ENCODE data around the gene FAM131B.

The FAM131B gene

DNA sequence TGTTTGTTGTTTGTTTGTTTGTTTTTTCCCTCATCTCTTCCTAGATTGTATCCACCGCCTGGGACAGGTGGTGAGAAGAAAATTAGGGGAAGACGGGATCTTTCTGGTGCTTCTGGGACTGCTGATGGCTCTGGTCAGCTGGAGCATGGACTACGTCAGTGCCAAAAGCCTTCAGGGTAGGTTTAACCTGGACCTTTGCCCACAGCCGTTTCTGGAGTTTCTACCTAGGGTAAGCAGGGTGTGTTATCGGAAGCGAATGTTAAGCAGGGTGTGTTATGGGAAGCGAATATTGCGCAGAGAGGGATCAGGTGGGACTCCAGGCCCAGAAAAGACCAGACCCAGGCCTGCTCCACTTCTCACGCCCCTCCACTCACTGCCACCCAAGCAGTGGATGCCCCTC is 41.9 kb downstream of the FAM131B start:
- DNase-seq: no peak

DNA sequence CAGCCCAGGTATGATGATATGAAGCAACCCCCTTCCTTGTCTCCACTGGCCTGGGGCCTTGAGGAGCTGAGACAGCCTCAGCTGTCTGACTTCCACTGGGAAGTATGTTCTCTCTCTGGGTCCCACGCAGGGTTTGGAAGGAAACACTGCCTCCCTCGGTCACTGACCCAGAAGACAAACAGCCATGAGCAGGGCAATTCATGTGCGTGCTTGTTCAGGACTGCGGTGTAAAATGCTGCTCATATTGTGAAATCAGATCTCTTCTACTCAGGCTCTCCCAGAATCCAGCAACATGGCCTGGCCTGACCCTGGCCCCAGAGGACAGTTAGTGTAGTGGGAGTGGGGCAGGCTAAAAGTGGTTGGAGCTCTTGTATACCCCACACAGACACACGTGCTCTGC is 43.9 kb downstream of the FAM131B start:
- no peak for DNase-seq

DNA sequence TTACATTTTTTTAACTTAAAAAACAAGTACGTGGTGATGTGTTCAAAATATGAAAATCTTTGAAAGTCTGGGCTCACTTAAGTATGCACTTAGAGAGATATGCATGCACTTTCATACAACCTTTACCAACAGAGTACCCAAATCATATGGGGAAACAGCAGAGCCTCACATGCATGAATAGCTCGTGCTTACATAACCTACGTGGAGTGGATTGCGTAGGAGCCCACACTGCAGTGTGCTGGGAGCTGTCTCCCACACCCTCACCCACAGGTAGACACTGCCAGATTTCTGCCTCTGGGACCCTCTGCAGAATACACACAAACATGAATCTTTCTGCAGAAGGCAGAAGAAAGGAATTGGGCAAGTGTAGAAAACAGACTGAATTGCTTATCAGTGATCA is 46.0 kb downstream of the FAM131B start:
- DNase-seq: no peak

DNA sequence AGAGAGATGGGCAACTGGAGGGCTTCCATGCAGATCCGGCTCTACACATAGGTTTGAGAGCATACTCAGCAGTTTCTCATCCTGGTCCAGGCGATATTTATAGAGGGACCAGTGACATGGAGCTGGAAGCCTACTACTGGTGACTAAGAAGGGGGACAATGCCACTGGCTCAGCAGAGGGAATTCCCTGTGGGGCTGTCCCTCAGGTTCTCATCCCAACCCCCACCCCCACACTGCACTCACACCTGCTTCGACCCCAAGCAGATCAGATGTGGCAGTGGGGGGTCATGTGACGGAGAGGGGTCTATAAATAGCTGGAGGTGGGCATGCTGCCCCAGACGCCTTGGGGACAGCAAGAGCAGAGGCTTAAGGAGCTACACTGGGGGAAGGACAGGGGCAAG is 46.7 kb downstream of the FAM131B start, which contains the start of gene CLCN1:
CLCN1 (plus strand) TSS at position 336 of the 400 bp plus-strand sequence. CDS start 102 bp downstream, outside the sequence.
- no peak for DNase-seq

DNA sequence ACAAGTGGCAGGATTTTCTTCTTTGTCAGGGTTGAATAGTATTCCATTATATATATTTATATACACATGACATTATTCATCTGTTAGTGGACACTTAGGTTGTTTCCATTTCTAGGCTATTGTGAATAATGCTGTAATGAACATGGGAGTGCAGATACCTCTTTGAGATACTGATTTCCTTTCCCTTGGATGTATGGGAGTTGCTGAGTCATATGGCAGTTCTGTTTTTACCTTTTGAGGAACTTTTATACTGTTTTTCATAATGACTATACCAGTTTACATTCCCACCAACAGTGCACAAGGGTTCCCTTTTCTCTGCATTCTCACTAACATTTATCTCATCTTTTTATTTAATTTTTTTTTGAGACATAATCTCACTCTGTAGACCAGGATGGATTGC is 48.4 kb downstream of the FAM131B start:
- no peak for DNase-seq

DNA sequence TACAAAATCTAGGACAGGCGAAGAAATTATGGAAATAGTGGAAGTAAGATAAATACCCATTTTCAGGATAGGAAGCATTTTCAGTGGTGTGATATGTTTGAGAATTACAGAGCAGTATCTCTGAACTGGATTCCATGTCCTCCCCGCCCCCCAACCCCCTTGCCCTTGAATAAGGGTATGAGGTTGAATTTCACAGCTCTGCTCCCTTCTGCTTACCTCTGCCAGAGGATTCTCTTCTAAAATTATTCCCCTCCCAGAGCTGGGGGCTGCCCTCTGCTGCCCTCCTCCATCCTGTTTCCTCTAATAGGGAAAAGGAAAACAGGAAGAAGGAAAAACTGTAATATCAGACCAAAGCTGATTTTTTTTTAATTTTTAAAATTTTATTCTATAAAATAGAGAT is 53.9 kb downstream of the FAM131B start:
- no peak for DNase-seq

DNA sequence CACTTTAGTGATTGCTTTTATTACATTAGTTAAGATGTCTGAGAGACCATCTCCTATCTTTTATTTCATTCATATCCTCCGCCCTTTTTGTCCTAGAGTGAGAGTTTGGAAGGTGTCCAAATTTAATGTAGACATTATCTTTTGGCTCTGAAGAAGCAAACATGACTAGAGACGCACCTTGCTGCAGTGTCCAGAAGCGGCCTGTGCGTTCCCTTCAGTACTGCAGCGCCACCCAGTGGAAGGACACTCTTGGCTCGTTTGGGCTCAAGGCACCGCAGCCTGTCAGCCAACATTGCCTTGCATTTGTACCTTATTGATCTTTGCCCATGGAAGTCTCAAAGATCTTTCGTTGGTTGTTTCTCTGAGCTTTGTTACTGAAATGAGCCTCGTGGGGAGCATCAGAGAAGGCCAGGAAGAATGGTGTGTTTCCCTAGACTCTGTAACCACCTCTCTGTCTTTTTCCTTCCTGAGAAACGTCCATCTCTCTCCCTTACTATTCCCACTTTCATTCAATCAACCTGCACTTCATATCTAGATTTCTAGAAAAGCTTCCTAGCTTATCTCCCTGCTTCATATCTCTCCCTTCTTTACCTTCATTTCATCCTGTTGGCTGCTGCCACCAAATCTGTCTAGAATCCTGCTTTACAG is 57.0 kb downstream of the FAM131B start:
- no peak for DNase-seq

DNA sequence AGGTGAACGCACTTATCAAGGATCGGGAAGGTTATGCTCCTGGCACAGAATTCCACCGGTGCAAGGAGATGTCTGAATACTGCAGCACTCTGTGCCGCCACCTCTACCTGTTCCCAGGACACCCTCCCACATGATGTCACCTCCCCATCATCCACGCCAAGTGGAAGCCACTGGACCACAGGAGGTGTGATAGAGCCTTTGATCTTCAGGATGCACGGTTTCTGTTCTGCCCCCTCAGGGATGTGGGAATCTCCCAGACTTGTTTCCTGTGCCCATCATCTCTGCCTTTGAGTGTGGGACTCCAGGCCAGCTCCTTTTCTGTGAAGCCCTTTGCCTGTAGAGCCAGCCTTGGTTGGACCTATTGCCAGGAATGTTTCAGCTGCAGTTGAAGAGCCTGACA is 57.6 kb downstream of the FAM131B start:
- DNase-seq: no peak

DNA sequence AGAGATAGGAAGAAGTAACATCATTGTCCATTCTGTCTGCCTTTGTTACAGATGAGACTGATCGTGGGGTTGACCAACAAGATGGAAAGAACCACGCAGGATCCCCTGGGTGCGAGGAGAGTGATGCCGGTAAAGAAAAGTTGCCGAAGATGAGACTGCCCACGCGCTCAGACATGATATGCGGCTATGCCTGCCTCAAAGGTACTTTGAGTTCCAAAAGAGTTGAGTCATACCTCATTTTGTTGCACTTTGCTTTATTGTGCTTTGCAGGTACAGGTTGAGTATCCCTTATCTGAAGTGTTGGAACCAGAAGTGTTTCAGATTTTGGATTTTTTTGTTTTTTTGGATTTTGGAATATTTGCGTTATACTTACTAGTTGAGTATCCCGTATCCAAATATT is 58.8 kb downstream of the FAM131B start:
- DNase-seq: no peak

Measured in NCI-H2081 treated with DMSO at 0.1 percent for 48 hours (cell line).